T follicular helper cell (primary cell): ENCODE results near the gene LFNG.

ENCODE experiments used
- DNase-seq: peaks from one replicate; pipeline ENCODE4 v3.0.0-alpha.2; 2020; ENCODE audit warnings: low read depth
- total RNA-seq, 2 experiments: gene quantifications; one replicate each; lab custom pipeline; 2026; lab: John Stamatoyannopoulos, UW

The LFNG gene
- total RNA-seq: 26.3 to 139 reads per million in 2 experiments

GRCh38 chr7:2519119-2519930 is at the start of gene LFNG:
Gene LFNG (plus strand): TSS chr7:2519774. CDS start chr7:2519862, 88 bp downstream.
- peak; percentile 65 for DNase-seq

GRCh38 chr7:2470204-2471021 is 49.2 kb upstream of the LFNG start:
- DNase-seq: no peak

GRCh38 chr7:2471022-2471329 is 48.6 kb upstream of the LFNG start:
- DNase-seq: no peak

GRCh38 chr7:2471396-2471795 is 48.2 kb upstream of the LFNG start:
- DNase-seq: no peak

GRCh38 chr7:2472739-2473138 is 46.8 kb upstream of the LFNG start:
- no peak for DNase-seq

GRCh38 chr7:2473496-2474180 is 45.9 kb upstream of the LFNG start:
- DNase-seq: no peak

- no peak for DNase-seq
These were observed 45.4 kb upstream of the LFNG start for GRCh38 chr7:2474224-2474623.

GRCh38 chr7:2474813-2475677 is 44.5 kb upstream of the LFNG start:
- no peak for DNase-seq

GRCh38 chr7:2475678-2476015 is 43.9 kb upstream of the LFNG start:
- no peak for DNase-seq

- DNase-seq: no peak
These were observed 43.3 kb upstream of the LFNG start, which contains the start of gene GRIFIN for GRCh38 chr7:2476298-2476697. Gene GRIFIN (minus strand): TSS chr7:2476398. CDS start chr7:2476383, 15 bp downstream.

GRCh38 chr7:2476776-2477446 is 42.7 kb upstream of the LFNG start:
- no peak for DNase-seq

GRCh38 chr7:2477447-2478398 is 41.9 kb upstream of the LFNG start:
- peak; percentile 26 for DNase-seq

- DNase-seq: no peak
These were observed 41.2 kb upstream of the LFNG start for GRCh38 chr7:2478399-2478785.

- DNase-seq: no peak
These were observed 40.8 kb upstream of the LFNG start for GRCh38 chr7:2478800-2479199.

- no peak for DNase-seq
These were observed 40.1 kb upstream of the LFNG start for GRCh38 chr7:2479276-2480069.

GRCh38 chr7:2480070-2480408 is 39.5 kb upstream of the LFNG start:
- no peak for DNase-seq

- no peak for DNase-seq
These were observed 38.4 kb upstream of the LFNG start for GRCh38 chr7:2481195-2481594.

GRCh38 chr7:2482725-2483451 is 36.7 kb upstream of the LFNG start:
- DNase-seq: no peak

GRCh38 chr7:2483494-2483893 is 36.1 kb upstream of the LFNG start:
- DNase-seq: no peak
